ENCODE measurements around the gene CAPNS1.
"Not testable (repeated sequence)": the region's sequence is repeated elsewhere in the genome, so short reads cannot be mapped to it uniquely, and the experiment has no call there.

DNA sequence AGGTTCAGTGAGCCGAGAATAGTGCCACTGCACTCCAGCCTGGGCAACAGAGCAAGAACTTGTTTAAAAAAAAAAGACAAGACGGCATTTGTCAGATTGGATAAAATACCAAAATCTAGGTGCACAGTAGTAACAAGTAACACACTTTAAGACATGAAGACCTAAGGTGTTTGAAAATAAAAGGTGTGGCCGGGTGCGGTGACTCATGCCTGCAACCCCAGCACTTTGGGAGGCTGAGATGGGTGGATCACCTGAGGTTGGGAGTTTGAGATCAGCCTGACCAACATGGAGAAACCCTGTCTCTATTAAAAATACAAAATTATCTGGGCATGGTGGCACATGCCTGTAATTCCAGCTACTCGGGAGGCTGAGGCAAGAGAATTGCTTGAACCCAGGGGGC, 46.9 kb downstream of the CAPNS1 start:
- TF ChIP-seq POLR2A (IDR thresholded peaks at IDR 0.05) = not testable (repeated sequence)
- TF ChIP-seq, protein P1, sequence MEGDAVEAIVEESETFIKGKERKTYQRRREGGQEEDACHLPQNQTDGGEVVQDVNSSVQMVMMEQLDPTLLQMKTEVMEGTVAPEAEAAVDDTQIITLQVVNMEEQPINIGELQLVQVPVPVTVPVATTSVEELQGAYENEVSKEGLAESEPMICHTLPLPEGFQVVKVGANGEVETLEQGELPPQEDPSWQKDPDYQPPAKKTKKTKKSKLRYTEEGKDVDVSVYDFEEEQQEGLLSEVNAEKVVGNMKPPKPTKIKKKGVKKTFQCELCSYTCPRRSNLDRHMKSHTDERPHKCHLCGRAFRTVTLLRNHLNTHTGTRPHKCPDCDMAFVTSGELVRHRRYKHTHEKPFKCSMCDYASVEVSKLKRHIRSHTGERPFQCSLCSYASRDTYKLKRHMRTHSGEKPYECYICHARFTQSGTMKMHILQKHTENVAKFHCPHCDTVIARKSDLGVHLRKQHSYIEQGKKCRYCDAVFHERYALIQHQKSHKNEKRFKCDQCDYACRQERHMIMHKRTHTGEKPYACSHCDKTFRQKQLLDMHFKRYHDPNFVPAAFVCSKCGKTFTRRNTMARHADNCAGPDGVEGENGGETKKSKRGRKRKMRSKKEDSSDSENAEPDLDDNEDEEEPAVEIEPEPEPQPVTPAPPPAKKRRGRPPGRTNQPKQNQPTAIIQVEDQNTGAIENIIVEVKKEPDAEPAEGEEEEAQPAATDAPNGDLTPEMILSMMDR (IDR thresholded peaks at IDR 0.05) = not testable (repeated sequence)
